WTC11 (cell line): ENCODE results near the gene IL36B. TPM values are rescaled to one million over a fixed set of nuclear protein-coding genes. Genes with fewer than 3 reads are reported as not detected.

Experiments used
- ATAC-seq: fragments of 200-7000 bp; cut with Tn5 transposase; 2 replicates; pipeline ENCODE4 v1.10.0; 2021; ENCODE audit warnings: mild to moderate bottlenecking, moderate library complexity
- CTCF ChIA-PET: fragments of 300-600 bp; sonication (Branson Sonifier 250); formaldehyde crosslinking; loops from one replicate; lab custom pipeline; 2021; ENCODE audit warnings: antibody characterized with exemption; lab: Charles Lee
- POLR2A ChIA-PET: fragments of 350-600 bp; sonication (Branson Sonifier 250); formaldehyde crosslinking; loops from one replicate; lab custom pipeline; 2021; ENCODE audit warnings: antibody characterized with exemption; lab: Charles Lee
- DNase-seq: peaks from one replicate; pipeline ENCODE4 v3.0.0; 2021; ENCODE audit warnings: low spot score
- H3K27ac Mint-ChIP-seq: 2 replicates; pipeline ENCODE4 v1.8.0; 2021; ENCODE audit warnings: mixed read lengths
- H3K27me3 Mint-ChIP-seq: 2 replicates; pipeline ENCODE4 v1.8.0; 2021; ENCODE audit warnings: low read depth, mild to moderate bottlenecking, moderate library complexity, mixed read lengths
- H3K36me3 Mint-ChIP-seq: 2 replicates; pipeline ENCODE4 v1.8.0; 2021; ENCODE audit warnings: mixed read lengths
- H3K4me1 Mint-ChIP-seq: 2 replicates; pipeline ENCODE4 v1.8.0; 2022; ENCODE audit warnings: mixed read lengths
- H3K4me3 Mint-ChIP-seq: 2 replicates; pipeline ENCODE4 v1.8.0; 2021; ENCODE audit warnings: mild to moderate bottlenecking, moderate library complexity, mixed read lengths
- H3K9me3 Mint-ChIP-seq: 2 replicates; pipeline ENCODE4 v1.8.0; 2021; ENCODE audit warnings: mixed read lengths
- CREM ChIP-seq: sonication (generic); formaldehyde crosslinking; IDR thresholded peaks from 2 replicates; pipeline ENCODE4 v1.8.1; 2022; ENCODE audit warnings: mild to moderate bottlenecking, missing genetic modification reagents, moderate library complexity
- EMX1 ChIP-seq: fragments of 250-450 bp; sonication (Bioruptor Pico); IDR thresholded peaks from 2 replicates; pipeline ENCODE4 v1.8.0; 2021; ENCODE audit warnings: mild to moderate bottlenecking
- ESRRA ChIP-seq: sonication (generic); formaldehyde crosslinking; IDR thresholded peaks from 2 replicates; pipeline ENCODE4 v1.8.1; 2022; ENCODE audit warnings: mild to moderate bottlenecking, missing genetic modification reagents, borderline replicate concordance
- GABPB1 ChIP-seq: sonication (generic); formaldehyde crosslinking; IDR thresholded peaks from 2 replicates; pipeline ENCODE4 v1.8.1; 2023; ENCODE audit warnings: mild to moderate bottlenecking, missing genetic modification reagents
- JAZF1 ChIP-seq: fragments of 250-450 bp; sonication (Bioruptor Pico); IDR thresholded peaks from 2 replicates; pipeline ENCODE4 v1.9.0; 2021; ENCODE audit warnings: moderate library complexity, mild to moderate bottlenecking, inconsistent platforms
- NR1H2 ChIP-seq: sonication (generic); formaldehyde crosslinking; IDR thresholded peaks from 2 replicates; pipeline ENCODE4 v1.9.0; 2021; ENCODE audit warnings: mild to moderate bottlenecking, moderate library complexity, missing genetic modification reagents
- NR2C2 ChIP-seq: sonication (generic); formaldehyde crosslinking; IDR thresholded peaks from 2 replicates; pipeline ENCODE4 v1.8.0; 2022; ENCODE audit warnings: mild to moderate bottlenecking, missing genetic modification reagents
- NR3C1 ChIP-seq: sonication (generic); formaldehyde crosslinking; conservative IDR thresholded peaks from 2 replicates; pipeline ENCODE4 v1.8.1; 2023; ENCODE audit warnings: low read depth, mild to moderate bottlenecking, missing genetic modification reagents
- OVOL2 ChIP-seq: fragments of 250-450 bp; sonication (Bioruptor Pico); IDR thresholded peaks from 2 replicates; pipeline ENCODE4 v1.9.0; 2021; ENCODE audit warnings: mild to moderate bottlenecking, borderline replicate concordance
- RELA ChIP-seq: sonication (generic); formaldehyde crosslinking; IDR thresholded peaks from 2 replicates; pipeline ENCODE4 v1.8.1; 2022; ENCODE audit warnings: missing genetic modification reagents, mild to moderate bottlenecking, borderline replicate concordance
- SP1 ChIP-seq: sonication (generic); formaldehyde crosslinking; conservative IDR thresholded peaks from 2 replicates; pipeline ENCODE4 v1.8.1; 2022; ENCODE audit warnings: missing genetic modification reagents
- TEAD4 ChIP-seq: sonication (generic); formaldehyde crosslinking; IDR thresholded peaks from 2 replicates; pipeline ENCODE4 v1.8.0; 2022; ENCODE audit warnings: mild to moderate bottlenecking, missing genetic modification reagents
- ZBTB21 ChIP-seq: sonication (generic); formaldehyde crosslinking; IDR thresholded peaks from 2 replicates; pipeline ENCODE4 v1.8.1; 2023; ENCODE audit warnings: mild to moderate bottlenecking, missing genetic modification reagents, borderline replicate concordance
- ZNF121 ChIP-seq: sonication (generic); formaldehyde crosslinking; IDR thresholded peaks from 2 replicates; pipeline ENCODE4 v1.8.0; 2023; ENCODE audit warnings: missing genetic modification reagents
- ZNF219 ChIP-seq: sonication (generic); formaldehyde crosslinking; IDR thresholded peaks from 2 replicates; pipeline ENCODE4 v1.8.0; 2023; ENCODE audit warnings: missing genetic modification reagents, mild to moderate bottlenecking, borderline replicate concordance
- ZNF317 ChIP-seq: sonication (generic); formaldehyde crosslinking; IDR thresholded peaks from 2 replicates; pipeline ENCODE4 v1.8.1; 2023; ENCODE audit warnings: low read depth, mild to moderate bottlenecking, moderate library complexity, missing genetic modification reagents, borderline replicate concordance
- total RNA-seq: library from RNA; stranded (reverse); gene quantifications from 3 replicates; pipeline ENCODE4 v1.2.3, GENCODE V29; 2021
- TF ChIP-seq, protein P1 (sequence below): sonication (generic); formaldehyde crosslinking; IDR thresholded peaks from 2 replicates; pipeline ENCODE4 v1.8.1; 2022; ENCODE audit warnings: low read depth, mild to moderate bottlenecking, moderate library complexity, missing genetic modification reagents, borderline replicate concordance
- TF ChIP-seq, protein P2 (sequence below): fragments of 250-450 bp; sonication (Bioruptor Pico); IDR thresholded peaks from 2 replicates; pipeline ENCODE4 v1.8.0; 2021; ENCODE audit warnings: mild to moderate bottlenecking
- TF ChIP-seq, protein P3 (sequence below): sonication (generic); formaldehyde crosslinking; IDR thresholded peaks from 2 replicates; pipeline ENCODE4 v1.8.1; 2023; ENCODE audit warnings: mild to moderate bottlenecking, missing genetic modification reagents
- TF ChIP-seq, protein P4 (sequence below): fragments of 250-450 bp; sonication (Bioruptor Pico); IDR thresholded peaks from 2 replicates; pipeline ENCODE4 v1.9.0; 2021; ENCODE audit warnings: mild to moderate bottlenecking
- TF ChIP-seq, protein P5 (sequence below): sonication (generic); formaldehyde crosslinking; IDR thresholded peaks from 2 replicates; pipeline ENCODE4 v1.8.1; 2023; ENCODE audit warnings: mild to moderate bottlenecking, missing genetic modification reagents
- TF ChIP-seq, protein P6 (sequence below): sonication (generic); formaldehyde crosslinking; IDR thresholded peaks from 2 replicates; pipeline ENCODE4 v1.8.0; 2022; ENCODE audit warnings: mild to moderate bottlenecking, missing genetic modification reagents
- TF ChIP-seq, protein P7 (sequence below): sonication (generic); formaldehyde crosslinking; IDR thresholded peaks from 2 replicates; pipeline ENCODE4 v1.8.1; 2023; ENCODE audit warnings: mild to moderate bottlenecking, missing genetic modification reagents, moderate library complexity

Gene IL36B
- total RNA-seq, 1 experiment from 2014 or later: not detected

DNA sequence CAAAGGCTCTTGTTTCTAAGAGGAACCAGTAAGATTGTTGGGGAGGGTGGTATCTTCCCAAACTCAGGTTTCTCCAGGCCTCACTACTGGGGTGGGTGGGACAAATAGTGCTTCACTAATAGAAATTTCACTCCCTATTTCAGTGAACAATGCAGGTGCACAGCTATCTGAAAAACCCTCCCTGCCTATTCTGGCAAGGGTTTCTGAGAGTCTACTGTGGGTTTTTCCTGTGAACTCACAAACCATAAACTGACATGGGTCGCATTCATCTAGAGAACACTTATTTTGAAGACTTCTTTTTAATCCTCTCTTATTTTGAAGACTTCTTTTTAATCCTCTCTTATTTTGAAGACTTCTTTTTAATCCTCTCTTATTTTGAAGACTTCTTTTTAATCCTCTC lies 43.0 kb downstream of the IL36B start (continued):
- TF ChIP-seq, protein P1, sequence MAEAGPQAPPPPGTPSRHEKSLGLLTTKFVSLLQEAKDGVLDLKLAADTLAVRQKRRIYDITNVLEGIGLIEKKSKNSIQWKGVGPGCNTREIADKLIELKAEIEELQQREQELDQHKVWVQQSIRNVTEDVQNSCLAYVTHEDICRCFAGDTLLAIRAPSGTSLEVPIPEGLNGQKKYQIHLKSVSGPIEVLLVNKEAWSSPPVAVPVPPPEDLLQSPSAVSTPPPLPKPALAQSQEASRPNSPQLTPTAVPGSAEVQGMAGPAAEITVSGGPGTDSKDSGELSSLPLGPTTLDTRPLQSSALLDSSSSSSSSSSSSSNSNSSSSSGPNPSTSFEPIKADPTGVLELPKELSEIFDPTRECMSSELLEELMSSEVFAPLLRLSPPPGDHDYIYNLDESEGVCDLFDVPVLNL (CRISPR knock-in tag): no peak
- no peak for TF ChIP-seq GABPB1 (CRISPR knock-in tag)
- TF ChIP-seq OVOL2 (CRISPR knock-in tag): no peak

DNA sequence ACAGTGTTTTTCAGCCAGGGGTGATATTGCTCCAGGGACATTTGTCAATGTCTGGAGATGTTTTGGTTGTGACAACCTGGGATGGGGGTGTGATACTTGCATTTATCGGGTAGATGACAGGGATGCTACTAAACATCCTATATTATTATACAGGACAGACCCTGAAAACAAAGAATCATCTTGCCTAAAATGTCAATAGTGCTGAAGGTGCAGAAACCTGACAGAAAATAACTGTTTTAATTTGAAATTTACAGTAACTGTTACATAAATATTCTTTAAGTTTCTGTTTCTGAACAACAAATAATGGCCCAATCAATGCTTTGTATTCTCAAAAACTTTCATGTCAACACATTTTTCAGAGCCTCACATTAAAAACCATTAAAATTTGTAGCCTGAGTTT lies 45.4 kb downstream of the IL36B start:
- TF ChIP-seq CREM (CRISPR knock-in tag): no peak
- no peak for TF ChIP-seq RELA
- no peak for TF ChIP-seq JAZF1 (CRISPR knock-in tag)
- no peak for TF ChIP-seq EMX1 (CRISPR knock-in tag)
- TF ChIP-seq ZNF317 (CRISPR knock-in tag): no peak
- TF ChIP-seq NR3C1 (CRISPR knock-in tag): no peak
- no peak for TF ChIP-seq ZNF121
- no peak for TF ChIP-seq ZNF219 (CRISPR knock-in tag)
- TF ChIP-seq NR2C2 (CRISPR knock-in tag): no peak
- no peak for TF ChIP-seq NR1H2 (CRISPR knock-in tag)
- TF ChIP-seq, protein P2, sequence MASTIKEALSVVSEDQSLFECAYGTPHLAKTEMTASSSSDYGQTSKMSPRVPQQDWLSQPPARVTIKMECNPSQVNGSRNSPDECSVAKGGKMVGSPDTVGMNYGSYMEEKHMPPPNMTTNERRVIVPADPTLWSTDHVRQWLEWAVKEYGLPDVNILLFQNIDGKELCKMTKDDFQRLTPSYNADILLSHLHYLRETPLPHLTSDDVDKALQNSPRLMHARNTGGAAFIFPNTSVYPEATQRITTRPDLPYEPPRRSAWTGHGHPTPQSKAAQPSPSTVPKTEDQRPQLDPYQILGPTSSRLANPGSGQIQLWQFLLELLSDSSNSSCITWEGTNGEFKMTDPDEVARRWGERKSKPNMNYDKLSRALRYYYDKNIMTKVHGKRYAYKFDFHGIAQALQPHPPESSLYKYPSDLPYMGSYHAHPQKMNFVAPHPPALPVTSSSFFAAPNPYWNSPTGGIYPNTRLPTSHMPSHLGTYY (CRISPR knock-in tag): no peak
- no peak for TF ChIP-seq TEAD4 (CRISPR knock-in tag)
- TF ChIP-seq, protein P3, sequence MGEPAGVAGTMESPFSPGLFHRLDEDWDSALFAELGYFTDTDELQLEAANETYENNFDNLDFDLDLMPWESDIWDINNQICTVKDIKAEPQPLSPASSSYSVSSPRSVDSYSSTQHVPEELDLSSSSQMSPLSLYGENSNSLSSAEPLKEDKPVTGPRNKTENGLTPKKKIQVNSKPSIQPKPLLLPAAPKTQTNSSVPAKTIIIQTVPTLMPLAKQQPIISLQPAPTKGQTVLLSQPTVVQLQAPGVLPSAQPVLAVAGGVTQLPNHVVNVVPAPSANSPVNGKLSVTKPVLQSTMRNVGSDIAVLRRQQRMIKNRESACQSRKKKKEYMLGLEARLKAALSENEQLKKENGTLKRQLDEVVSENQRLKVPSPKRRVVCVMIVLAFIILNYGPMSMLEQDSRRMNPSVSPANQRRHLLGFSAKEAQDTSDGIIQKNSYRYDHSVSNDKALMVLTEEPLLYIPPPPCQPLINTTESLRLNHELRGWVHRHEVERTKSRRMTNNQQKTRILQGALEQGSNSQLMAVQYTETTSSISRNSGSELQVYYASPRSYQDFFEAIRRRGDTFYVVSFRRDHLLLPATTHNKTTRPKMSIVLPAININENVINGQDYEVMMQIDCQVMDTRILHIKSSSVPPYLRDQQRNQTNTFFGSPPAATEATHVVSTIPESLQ: no peak
- no peak for TF ChIP-seq ESRRA (CRISPR knock-in tag)
- TF ChIP-seq, protein P4, sequence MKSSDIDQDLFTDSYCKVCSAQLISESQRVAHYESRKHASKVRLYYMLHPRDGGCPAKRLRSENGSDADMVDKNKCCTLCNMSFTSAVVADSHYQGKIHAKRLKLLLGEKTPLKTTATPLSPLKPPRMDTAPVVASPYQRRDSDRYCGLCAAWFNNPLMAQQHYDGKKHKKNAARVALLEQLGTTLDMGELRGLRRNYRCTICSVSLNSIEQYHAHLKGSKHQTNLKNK (CRISPR knock-in tag): no peak
- TF ChIP-seq, protein P5, sequence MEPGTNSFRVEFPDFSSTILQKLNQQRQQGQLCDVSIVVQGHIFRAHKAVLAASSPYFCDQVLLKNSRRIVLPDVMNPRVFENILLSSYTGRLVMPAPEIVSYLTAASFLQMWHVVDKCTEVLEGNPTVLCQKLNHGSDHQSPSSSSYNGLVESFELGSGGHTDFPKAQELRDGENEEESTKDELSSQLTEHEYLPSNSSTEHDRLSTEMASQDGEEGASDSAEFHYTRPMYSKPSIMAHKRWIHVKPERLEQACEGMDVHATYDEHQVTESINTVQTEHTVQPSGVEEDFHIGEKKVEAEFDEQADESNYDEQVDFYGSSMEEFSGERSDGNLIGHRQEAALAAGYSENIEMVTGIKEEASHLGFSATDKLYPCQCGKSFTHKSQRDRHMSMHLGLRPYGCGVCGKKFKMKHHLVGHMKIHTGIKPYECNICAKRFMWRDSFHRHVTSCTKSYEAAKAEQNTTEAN: no peak
- no peak for TF ChIP-seq SP1 (CRISPR knock-in tag)
- TF ChIP-seq, protein P6, sequence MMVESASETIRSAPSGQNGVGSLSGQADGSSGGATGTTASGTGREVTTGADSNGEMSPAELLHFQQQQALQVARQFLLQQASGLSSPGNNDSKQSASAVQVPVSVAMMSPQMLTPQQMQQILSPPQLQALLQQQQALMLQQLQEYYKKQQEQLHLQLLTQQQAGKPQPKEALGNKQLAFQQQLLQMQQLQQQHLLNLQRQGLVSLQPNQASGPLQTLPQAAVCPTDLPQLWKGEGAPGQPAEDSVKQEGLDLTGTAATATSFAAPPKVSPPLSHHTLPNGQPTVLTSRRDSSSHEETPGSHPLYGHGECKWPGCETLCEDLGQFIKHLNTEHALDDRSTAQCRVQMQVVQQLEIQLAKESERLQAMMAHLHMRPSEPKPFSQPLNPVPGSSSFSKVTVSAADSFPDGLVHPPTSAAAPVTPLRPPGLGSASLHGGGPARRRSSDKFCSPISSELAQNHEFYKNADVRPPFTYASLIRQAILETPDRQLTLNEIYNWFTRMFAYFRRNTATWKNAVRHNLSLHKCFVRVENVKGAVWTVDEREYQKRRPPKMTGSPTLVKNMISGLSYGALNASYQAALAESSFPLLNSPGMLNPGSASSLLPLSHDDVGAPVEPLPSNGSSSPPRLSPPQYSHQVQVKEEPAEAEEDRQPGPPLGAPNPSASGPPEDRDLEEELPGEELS (CRISPR knock-in tag): no peak
- TF ChIP-seq, protein P7, sequence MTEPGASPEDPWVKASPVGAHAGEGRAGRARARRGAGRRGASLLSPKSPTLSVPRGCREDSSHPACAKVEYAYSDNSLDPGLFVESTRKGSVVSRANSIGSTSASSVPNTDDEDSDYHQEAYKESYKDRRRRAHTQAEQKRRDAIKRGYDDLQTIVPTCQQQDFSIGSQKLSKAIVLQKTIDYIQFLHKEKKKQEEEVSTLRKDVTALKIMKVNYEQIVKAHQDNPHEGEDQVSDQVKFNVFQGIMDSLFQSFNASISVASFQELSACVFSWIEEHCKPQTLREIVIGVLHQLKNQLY (CRISPR knock-in tag): no peak
- TF ChIP-seq ZBTB21 (CRISPR knock-in tag): no peak
- Mint-ChIP-seq H3K36me3 (no peaks in the 10 kb centered on the region; the same call in 1 of the 2 replicates), H3K9me3 (peaks cover 31% of the 10 kb centered on the region)

More for the DNA sequence above, 45.4 kb downstream of the IL36B start:
- DNase-seq (no peak), ATAC-seq (no peak)
- H3K27me3 Mint-ChIP-seq: peaks cover 31% of the 10 kb centered on the region
- no peaks in the 10 kb centered on the region for H3K4me1 Mint-ChIP-seq
- H3K27ac Mint-ChIP-seq: no peak overlapping the region
- POLR2A ChIA-PET: no interaction called here
- no peak overlapping the region for H3K4me3 Mint-ChIP-seq
- CTCF ChIA-PET: no interaction called here
